GM21447 (cell line): ENCODE results near the gene PACS1.
"Not testable (repeated sequence)": the region's sequence is repeated elsewhere in the genome, so short reads cannot be mapped to it uniquely, and the experiment has no call there.

Experiments
- ATAC-seq: cut with Tn5 transposase; IDR thresholded peaks from one replicate; pipeline ENCODE4 v1.9.1; 2021; ENCODE audit not compliant: unreplicated experiment

PACS1 gene

DNA sequence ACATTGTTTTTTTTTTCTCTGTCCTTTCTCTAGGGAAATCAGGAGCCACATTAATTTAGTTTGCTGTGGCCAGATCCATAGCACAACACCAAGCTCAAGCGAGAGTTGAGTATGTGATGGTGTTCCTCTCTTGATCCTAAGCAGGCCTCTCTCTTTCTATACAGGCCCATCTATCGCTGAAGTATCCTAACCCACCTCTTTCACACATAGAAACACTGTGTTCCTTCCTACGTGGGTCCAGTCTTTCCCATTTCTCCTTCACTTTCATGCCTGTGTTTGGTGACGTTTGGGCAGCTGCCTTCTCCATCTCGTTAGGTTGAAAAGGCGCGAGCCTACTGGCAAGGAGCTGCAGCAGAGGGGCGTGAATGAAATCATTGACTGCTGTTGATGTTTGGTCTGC is 2.4 kb downstream of the PACS1 start:
- ATAC-seq, result no peak

DNA sequence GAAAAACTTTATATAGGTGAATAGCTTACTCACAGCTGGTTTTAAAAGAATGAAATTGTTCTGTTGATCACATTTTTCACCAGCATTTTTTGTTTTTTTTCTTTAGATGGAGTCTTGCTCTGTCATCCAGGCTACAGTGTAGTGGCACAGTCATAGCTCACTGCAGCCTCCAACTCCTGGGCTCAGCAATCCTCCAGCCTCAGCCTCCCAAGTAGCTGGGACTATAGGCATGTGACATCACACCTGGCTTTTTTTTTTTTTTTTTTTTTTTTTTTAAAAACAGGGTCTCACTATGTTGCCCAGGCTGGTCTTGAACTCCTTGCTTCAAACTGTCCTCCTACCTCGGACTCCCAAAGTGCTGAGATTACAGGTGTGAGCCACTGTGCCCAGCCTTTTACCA is 3.6 kb downstream of the PACS1 start:
- no peak for ATAC-seq

DNA sequence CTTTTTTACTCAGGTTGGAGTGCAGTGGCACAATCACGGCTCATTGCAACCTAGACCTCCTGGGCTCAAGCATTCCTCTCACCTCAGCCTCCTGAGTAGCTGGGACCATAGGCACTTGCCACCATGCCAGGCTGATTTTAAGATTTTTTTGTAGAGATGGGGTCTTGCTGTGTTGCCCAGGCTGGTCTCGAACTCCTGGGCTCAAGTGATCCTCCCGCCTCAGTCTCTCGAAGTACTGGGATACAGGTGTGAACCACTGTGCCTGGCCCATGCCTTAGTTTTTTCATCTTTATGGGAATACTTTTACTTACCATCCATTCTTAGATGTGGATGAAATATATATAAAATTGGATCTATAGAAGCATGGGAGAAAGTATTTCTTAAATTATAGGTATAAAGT is 5.2 kb downstream of the PACS1 start:
- ATAC-seq, result no peak

DNA sequence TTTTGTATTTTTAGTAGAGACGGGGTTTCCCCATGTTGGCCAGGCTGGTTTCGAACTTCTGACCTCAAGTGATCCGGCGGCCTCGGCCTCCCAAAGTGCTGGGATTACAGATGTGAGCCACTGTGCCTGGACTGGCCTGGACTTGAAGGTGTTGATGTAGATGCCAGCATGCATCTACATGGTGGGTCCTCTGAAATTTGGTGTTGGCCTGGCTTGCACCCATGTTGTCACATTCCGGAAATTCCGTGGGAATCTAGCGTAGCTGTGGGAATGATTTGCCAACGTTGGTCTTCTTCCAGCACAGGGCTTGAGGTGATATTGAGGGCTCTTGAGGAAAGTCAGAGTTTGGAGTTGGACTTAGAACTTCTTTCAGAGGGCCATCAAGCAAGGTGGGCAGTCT is 6.5 kb downstream of the PACS1 start:
- no peak for ATAC-seq

DNA sequence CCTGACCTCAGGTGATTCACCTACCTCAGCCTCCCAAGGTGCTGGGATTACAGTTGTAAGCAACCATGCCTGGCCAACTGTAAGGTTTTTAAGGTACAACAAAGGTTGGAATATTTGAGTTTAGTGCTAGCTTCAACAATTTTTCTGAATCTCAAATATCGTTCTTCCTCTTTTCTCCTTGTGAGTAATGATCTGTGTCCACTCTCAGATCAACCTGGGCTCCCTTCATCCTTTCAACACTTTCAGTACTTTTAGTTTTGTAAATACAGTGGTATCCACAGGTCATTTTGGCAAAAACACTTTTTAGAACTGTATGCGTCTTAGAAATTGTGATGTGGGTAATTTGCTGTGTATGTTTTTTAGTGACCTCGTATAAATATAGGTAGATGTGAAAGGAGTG is 7.9 kb downstream of the PACS1 start:
- no peak for ATAC-seq

DNA sequence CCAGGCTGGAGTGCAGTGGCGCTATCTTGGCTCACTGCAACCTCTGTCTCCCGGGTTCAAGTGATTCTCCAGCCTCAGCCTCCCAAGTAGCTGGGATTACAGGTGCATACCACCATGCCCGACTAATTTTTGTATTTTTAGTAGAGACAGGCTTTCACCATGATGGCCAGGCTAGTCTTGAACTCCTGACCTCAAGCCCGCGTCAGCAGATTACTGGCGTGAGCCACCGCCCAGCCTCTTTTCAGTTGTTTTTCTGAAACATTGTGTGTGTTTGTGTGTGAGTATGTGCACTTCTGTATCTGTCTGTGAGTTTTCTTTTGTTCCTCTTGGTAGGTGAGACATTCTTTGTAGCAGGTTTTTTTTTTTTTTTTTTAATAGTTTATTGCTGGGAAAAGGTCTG is 8.9 kb downstream of the PACS1 start:
- ATAC-seq, result not testable (repeated sequence)

DNA sequence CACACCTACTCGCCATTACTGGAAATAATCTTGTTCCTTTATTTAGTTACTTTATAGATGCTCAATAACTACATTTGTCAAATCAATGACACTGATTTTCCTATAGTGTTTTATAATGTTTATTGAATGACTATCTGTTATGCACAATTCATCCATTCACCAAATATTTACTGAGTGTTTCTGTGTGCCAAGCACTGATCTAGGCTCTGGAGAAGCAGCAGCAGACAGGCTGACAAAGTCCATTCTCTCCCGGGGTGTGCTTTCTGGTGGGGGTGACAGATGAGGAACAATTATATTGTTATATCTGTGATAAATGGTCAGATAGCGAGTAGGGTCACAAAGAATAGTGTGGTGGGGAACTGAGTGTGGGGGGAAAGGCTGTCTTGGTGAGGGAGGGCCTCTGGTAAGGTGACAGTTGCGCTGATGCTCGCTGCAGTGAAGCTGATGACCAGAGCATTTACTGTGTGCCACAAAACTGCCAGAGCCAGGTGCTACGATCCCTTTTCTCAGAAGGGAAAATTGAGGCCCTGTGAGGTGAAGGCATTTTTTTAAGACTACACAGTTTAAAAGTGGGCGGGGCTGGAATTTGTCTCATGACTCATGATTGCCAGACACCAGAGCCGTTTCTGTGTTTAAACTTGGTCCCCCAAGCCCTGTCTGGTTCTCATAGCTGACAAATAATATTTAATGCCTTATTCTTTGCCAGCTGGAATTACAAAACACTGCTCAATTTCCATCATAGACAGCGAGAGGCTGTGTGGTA is 10.2 kb downstream of the PACS1 start:
- no peak for ATAC-seq

DNA sequence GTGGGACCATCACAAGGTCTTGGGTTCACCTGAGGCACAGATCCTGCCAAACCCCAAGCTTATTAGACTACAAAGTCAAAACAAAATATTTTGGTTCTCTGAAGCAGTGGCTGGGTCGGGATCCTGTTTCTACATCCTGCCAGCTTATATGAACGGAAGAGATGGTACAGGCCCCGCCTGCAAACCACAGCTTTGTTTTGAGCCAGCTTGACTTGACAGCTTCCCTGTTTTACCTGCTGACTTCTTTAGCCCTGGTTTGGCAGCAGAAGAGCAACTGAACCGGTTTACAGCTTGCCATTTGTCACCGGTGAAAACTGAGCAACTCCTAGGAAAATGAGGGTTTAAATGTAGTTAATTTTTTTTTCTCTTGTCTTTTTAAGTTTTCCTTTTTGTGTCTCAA is 11.4 kb downstream of the PACS1 start:
- peak; percentile 87 for ATAC-seq

DNA sequence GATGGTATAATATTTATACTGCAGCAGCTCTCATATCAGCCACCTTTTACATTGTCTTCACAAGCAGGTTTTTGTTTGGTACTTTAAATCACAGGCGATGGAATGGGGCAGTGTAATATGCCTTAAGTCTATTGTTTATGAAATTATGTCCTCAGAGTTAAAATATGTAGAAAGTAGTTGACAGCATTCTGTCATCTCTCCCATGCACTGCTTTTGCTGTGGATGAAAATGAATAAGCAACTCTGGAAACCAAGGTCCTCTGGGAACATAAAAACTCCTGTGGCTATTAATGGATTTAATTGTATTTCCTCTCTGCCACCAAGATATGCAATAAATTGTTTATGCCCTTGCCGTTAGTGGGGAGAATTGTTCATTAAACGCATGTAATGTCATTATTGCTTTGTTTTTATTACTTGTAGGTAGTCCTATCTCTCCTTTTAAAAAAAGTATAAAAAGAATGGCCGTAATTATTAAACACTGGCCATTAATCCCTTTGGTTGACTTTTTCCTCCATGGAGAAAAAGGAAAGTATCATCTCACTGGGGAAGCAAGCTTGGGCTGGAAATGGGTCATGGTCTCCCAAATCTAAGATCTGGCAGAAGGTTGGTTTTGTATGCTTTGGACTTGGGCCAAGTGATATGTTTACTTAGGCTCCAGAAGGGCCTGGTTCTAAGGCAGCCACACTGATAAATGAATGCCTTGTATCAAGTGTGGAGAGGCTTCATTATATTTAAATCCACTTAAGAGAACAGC is 13.1 kb downstream of the PACS1 start:
- no peak for ATAC-seq

DNA sequence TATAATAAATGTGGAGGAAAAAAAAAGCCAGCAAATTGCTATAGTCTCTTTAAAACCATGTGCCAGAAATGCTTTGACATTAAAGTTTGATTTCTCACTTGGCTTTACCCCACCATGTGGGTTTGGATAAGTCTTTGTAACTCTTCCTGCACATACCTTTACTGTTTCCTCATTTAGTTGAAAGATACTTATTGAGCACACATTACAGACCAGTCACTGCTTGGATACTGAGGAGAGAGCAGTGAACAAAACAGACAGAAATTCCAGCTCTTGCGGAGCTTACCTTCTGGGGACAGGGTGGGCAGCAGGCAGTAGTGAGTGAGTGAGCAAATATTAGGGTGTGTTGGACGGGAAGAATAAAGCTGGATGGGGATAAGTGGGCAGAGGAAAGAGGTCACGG is 13.7 kb downstream of the PACS1 start:
- no peak for ATAC-seq

DNA sequence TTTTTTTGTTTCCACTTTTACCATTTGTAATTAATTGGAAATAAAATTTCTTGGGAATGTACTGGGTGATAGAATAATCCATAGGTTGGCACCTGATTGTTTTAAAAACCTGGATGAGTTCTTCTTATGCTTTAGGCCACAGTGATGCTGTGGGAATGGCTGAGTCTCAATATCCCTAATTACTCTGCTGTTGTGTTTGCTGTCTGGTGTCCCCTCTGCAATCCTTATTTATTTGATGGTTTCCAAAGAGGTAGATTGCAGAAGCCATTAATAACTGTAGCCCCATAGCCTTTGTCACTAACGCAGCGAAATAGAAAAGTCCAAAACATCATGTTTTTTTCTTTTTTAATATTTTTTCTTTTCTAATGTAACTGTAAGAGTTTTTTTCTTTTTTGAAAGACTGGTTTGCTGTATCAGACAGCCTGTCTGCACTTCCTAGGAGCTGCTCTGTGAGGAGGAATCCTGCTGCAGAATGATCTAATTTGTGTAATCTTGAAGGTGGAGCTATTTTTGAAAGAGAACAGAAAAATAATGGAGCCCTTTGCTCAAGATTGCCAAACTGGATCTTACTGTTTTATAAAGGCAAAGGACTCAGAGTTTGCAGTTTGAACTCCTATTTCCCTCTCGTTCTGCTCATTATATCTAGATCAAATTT is 14.9 kb downstream of the PACS1 start:
- no peak for ATAC-seq

DNA sequence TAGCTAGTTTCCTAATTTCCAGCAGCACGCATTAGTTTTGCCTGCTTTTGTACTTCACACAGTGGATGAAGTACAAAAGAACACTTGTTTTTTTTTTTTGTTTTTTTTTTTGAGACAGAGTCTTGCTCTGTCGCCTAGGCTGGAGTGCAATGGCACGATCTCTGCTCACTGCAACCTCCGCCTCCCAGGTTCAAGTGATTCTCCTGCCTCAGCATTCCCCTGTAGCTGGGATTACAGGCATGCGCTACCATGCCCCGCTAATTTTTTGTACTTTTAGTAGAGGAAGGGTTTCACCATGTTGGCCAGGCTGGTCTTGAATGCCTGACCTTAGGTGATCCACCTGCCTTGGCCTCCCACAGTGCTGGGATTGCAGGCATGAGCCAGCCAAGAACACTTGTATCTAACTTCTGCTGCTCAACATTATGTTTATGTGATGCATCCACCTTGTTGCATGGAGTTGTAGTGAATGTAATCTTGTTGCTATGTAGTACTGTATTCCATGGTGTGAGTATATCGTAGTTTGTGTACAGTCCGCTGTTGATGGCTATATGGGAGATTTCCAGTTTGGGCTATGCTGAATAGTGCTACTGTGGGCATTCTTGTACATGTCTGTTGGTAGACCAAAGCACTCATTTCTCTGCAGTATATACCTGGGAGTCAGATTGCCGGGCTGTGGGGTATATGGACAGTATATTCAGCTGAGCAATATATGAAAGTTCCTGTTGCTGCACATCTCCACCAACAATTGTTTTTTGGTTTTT is 17.3 kb downstream of the PACS1 start:
- no peak for ATAC-seq

DNA sequence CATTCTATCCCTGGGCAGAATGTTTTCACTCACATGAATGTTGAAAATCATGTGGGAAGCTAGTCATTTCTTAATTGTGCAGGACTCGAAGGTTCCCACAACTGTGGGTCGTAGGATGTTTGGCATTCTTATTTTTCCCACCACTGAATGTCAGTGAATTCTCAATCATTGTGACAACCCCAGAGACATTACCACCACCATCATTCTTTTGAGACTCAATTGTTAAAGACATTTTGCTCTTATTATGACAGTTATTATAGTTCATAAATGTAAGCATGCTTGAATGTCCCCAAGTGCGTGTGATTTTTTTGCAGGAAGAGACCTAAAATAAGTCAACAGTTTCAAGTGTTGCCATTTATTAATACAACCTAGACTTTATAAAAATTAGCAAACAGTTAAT is 19.0 kb downstream of the PACS1 start:
- ATAC-seq, result no peak

DNA sequence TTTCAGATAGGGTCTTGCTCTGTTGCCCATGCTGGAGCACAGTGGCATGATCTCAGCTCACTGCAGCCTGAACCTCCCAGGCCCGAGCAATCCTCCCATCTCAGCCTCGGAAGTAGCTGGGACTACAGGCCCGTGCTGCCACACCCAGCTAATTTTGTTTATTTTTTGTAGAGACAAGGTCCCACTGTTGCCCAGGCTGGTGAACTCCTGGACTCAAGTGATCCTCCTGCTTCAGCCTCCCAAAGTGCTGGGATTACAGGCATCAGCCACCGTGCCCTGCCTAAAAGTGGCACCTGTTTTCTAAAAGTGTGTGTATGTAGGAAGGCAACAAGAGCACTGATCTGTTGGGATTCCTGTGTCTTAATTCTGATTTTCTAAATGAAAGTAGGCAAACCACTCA is 20.2 kb downstream of the PACS1 start:
- no peak for ATAC-seq

DNA sequence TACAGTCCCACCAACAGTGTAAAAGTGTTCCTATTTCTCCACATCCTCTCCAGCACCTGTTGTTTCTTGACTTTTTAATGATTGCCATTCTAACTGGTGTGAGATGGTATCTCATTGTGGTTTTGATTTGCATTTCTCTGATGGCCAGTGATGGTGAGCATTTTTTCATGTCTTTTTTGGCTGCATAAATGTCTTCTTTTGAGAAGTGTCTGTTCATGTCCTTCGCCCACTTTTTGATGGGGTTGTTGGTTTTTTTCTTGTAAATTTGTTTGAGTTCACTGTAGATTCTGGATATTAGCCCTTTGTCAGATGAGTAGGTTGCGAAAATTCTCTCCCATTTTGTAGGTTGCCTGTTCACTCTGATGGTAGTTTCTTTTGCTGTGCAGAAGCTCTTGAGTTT is 22.1 kb downstream of the PACS1 start:
- not testable (repeated sequence) for ATAC-seq

DNA sequence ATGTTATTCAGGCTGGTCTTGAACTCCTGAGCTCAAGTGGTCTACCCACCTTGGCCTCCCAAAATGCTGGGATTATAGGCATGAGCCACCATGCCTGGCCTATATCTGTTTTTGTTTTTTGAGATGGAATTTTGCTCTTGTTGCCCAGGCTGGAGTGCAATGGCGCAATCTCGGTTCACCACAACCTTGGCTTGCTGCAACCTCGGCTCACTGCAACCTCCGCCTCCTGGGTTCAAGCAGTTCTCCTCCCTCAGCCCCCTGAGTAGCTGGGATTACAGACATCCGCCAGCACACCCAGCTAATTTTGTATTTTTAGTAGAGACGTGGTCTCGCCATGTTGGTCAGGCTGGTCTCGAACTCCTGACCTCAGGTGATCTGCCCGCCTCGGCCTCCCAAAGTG is 29.7 kb downstream of the PACS1 start:
- not testable (repeated sequence) for ATAC-seq

DNA sequence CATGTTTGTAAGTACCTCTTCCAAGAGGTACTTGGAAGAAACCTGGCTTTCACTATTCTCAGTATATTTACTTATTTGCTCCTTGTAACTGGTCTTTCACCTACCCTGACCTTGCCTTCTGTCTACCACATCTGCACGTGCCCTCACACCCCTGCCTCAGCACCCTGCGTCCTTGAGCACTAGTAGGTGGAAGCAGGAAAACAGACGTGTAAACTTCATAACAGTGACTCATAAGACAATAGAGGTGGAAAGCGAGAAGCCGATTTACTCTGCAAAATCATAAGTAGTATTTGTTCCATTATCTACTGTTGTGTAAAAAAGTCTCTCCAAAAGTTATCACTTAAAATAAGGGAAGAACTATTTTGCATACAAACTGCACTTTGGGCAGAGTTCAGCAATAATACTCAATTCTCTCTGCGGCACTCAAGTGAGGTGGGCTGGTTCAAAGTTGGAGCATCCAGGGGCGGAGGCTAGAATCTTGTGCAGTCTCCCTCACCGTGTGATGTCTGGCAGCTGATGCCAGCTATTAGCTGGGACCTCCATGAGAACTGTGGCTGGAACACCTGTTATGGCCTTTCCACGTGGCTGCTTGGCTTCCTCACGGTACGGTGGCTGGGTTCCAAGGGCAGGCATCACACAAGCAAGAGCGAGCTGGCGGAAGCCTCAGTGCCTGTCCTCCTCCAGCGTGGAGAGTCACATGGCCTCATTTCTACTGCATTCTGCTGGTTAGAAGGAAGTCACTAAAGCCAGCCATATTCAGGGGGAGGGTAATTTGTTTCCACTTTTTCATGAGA is 30.4 kb downstream of the PACS1 start:
- peak; percentile 86 for ATAC-seq

DNA sequence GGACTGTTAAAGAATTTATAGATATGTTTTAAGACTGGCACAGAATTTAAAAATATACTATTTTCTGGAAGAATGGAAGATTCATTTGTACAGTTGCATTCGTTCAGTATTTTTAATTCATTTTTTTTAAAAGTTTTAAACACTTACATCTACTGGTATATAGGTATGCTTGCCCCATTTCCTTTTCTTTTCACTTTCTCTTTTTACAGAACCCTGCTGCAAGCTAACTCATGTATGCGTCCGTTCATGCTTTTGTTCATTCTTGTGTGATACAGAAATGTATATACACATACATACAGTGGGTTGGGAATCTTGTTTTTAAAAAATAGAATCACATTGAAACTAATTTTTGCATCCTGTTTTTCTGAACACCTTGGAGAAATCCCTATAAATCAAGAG is 31.0 kb downstream of the PACS1 start:
- ATAC-seq, result peak; percentile 15

DNA sequence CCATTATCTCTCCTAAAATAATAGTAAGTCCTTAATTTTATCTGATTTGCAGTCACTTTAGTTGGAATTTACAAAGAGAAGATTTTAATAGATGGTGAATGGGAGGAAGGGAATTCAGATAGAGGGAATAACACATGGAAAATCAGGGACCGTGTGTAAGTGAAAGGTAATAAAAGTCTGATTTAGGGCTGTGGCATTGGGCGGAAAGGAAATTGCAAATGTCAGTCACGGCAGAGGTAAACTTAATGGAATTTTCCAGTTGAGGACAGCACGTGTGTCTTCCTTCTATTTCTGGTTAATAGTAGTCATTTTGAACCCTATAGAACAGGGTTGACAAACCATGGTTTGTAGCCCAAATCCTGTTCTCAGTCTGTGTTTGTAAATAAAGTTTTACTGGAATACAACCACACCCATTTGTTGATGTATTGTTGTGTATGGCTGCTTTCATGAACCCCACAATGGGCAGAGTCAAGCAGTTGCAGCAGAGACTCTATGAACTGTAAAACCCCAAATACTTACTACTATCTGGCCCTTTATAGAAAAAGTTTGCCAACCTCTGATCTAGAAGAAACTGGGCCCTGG is 34.1 kb downstream of the PACS1 start:
- no peak for ATAC-seq
